ENCODE measurements around the gene RAB28. TPM values are rescaled to one million over a fixed set of nuclear protein-coding genes. Genes with fewer than 3 reads are reported as not detected.

Gene RAB28
- total RNA-seq, 2 experiments from 2014 or later, result 12.7 to 17.5 TPM

DNA sequence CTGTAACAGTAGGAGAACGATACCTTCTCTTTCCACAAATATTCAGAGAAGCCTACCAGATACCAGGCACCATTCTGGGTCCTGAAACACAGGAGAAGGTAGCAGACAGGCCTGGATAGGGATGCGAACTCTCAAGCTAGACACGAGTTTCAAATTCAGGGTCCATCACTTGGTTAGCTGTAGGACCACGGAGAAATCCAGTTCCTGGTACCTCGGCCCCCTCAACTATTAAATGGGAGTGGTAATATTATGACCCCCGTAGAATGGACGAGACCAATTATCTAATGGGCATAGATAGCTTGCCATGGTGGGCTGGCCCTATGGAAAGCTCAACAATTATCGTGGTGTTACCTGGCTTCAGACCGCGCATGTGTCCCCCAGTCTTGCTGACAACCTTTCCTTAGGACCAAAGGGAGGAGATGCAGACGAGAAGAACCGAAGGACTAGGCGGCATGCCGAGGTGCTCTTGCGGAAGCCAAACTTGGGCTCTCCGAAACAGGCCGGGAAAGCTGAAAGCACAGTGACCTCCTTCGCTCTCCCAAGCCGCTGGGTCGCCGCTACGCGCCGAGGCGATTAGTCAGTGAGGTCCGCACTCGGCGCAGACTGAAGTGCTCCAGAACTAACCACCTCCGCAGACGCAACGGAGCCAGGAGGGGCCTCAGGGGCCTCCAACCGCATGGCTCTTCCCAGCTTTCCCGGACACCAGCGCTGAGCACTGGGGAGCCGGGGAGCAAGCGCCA lies 40.5 kb upstream of the RAB28 start:
- no peak overlapping the region for H3K27ac Mint-ChIP-seq
- H3K4me1 Mint-ChIP-seq, result peaks cover 27% of the 10 kb centered on the region
- peaks cover 77% of the 10 kb centered on the region for H3K27me3 Mint-ChIP-seq
- ChIA-PET POLR2A (no interaction called here), CTCF (interaction anchor here (0.6 to 1.3 kb wide), 4 partner anchors 17 to 1932 kb away, joined by 3 to 4 read pairs (median 4); no protein-coding TSS in a partner anchor)
- H3K4me3 Mint-ChIP-seq, result no peak overlapping the region
- DNase-seq (peak; percentile 8), ATAC-seq (no peak)
- intact Hi-C loops (cut with DNase I, micrococcal nuclease), result no loop called here
- H3K36me3 Mint-ChIP-seq (ENCODE audit: low read depth), result peaks cover 14% of the 10 kb centered on the region
- peaks cover 9% of the 10 kb centered on the region for H3K9me3 Mint-ChIP-seq (ENCODE audit: low read depth)

DNA sequence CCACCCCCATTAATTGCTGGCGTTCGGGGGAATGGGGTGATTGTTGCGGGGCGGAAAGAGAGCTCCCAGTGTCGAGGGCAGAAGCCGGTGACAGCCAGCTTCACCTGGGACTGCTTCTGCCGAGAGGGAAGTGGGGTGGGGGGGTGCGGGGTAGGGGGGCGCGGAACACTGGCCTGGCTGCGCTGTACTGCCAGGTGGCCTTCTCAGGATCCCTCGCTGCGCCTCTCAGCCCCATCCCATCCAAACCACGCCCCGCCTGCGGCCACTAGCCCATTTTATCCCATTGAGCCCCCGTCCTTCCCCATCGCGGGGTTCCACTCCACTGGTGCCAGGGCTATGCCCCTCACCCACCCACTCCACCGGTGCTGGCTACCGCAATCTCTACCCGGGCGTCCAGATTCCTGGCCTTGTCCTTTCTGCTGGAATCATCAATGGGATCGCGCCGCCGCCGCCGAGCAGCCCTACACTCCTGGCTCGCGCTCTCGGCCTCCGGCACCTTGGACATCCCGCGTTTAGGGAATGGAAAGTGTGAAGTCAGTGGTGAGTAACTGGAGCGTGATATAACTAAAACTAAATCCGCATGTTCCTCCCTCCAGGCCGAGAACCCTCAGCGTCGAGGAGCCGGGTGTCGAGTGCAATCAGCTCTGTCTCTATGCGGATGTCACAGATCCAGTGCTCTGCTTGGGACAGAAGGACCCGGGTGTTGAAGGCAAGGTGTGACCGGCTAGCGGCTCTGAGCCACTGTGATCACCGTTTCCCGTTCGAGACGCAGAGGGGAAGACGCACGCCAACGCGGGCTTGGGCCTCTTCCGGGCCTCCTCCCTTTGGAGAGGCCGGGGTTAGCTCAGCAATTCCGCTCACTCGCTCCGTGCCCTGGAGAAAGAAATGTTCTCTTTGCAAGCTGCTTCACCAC lies 39.7 kb upstream of the RAB28 start:
- DNase-seq (no peak), ATAC-seq (no peak)
- Mint-ChIP-seq H3K27ac (no peak overlapping the region), H3K27me3 (peaks cover 72% of the 10 kb centered on the region), H3K4me1 (peaks cover 20% of the 10 kb centered on the region), H3K4me3 (no peak overlapping the region), H3K36me3 (ENCODE audit: low read depth) (peaks cover 12% of the 10 kb centered on the region), H3K9me3 (ENCODE audit: low read depth) (peaks cover 8% of the 10 kb centered on the region)
- POLR2A ChIA-PET, result no interaction called here
- intact Hi-C loops (cut with DNase I, micrococcal nuclease), result no loop called here
- CTCF ChIA-PET, result interaction anchor here (1.0 to 1.3 kb wide), 3 partner anchors 17 to 24 kb away, joined by 3 to 4 read pairs (median 4); no protein-coding TSS in a partner anchor

- H3K4me3 Mint-ChIP-seq, result no peak overlapping the region
- H3K4me1 Mint-ChIP-seq, result peaks cover 12% of the 10 kb centered on the region
- ATAC-seq, result peak; percentile 27
- peaks cover 10% of the 10 kb centered on the region for H3K36me3 Mint-ChIP-seq (ENCODE audit: low read depth)
- intact Hi-C loops (cut with DNase I, micrococcal nuclease), result no loop called here
- ChIA-PET POLR2A (no interaction called here), CTCF (no interaction called here)
- H3K27ac Mint-ChIP-seq, result no peak overlapping the region
- peaks cover 66% of the 10 kb centered on the region for H3K27me3 Mint-ChIP-seq
- peaks cover 5% of the 10 kb centered on the region for H3K9me3 Mint-ChIP-seq (ENCODE audit: low read depth)
- no peak for DNase-seq
Measured at GRCh38 chr4:13523105-13523477, 39.0 kb upstream of the RAB28 start.

GRCh38 chr4:13522282-13523104 lies 38.4 kb upstream of the RAB28 start:
- H3K4me3 Mint-ChIP-seq, result no peak overlapping the region
- no peak overlapping the region for H3K27ac Mint-ChIP-seq
- ChIA-PET CTCF (interaction anchor here (0.6 to 1.6 kb wide), 7 partner anchors 8 to 816 kb away, joined by 3 to 6 read pairs (median 4); no protein-coding TSS in a partner anchor), POLR2A (no interaction called here)
- peaks cover 64% of the 10 kb centered on the region for H3K27me3 Mint-ChIP-seq
- DNase-seq (peak; percentile 53), ATAC-seq (peak; percentile 61)
- H3K36me3 Mint-ChIP-seq (ENCODE audit: low read depth), result peaks cover 10% of the 10 kb centered on the region
- H3K4me1 Mint-ChIP-seq, result peaks cover 11% of the 10 kb centered on the region
- intact Hi-C loops (cut with DNase I, micrococcal nuclease), result no loop called here
- H3K9me3 Mint-ChIP-seq (ENCODE audit: low read depth), result peaks cover 5% of the 10 kb centered on the region

DNA sequence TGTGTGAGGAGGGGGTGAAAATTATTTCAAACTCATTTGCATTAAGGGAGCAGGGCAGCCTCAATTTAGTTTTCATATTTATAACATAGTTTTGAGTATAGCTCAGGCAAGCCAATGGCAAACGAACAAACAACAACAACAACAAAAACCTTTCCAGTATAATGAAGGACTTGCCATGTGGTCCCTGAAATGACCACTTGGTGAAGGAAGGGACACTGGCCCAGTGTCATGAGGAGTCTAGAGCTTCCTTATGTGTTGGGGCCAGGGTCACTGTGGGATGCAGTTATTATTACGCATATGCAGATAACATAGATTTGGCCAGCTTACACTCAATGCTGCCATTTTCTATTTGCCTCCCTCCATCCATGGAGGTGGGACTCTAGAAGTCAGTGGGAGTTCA lies 36.9 kb upstream of the RAB28 start:
- no peak for ATAC-seq
- no peak for DNase-seq
- Mint-ChIP-seq H3K4me1 (peaks cover 8% of the 10 kb centered on the region), H3K36me3 (ENCODE audit: low read depth) (peaks cover 10% of the 10 kb centered on the region), H3K27me3 (peaks cover 52% of the 10 kb centered on the region), H3K4me3 (no peak overlapping the region), H3K9me3 (ENCODE audit: low read depth) (peaks cover 5% of the 10 kb centered on the region), H3K27ac (no peak overlapping the region)
- ChIA-PET POLR2A (interaction anchor here (0.6 kb wide), 1 partner anchor 296 kb away, joined by 5 read pairs; no protein-coding TSS in a partner anchor), CTCF (interaction anchor here (1.0 to 1.6 kb wide), 7 partner anchors 9 to 48 kb away, joined by 3 to 6 read pairs (median 4); no protein-coding TSS in a partner anchor)
- intact Hi-C loops (cut with DNase I, micrococcal nuclease), result no loop called here

- Mint-ChIP-seq H3K9me3 (ENCODE audit: low read depth) (no peaks in the 10 kb centered on the region), H3K4me3 (no peak overlapping the region), H3K27me3 (peaks cover 38% of the 10 kb centered on the region), H3K4me1 (no peaks in the 10 kb centered on the region), H3K36me3 (ENCODE audit: low read depth) (no peaks in the 10 kb centered on the region), H3K27ac (no peak overlapping the region)
- DNase-seq (no peak), ATAC-seq (no peak)
- POLR2A ChIA-PET, result no interaction called here
- intact Hi-C loops (cut with DNase I, micrococcal nuclease), result no loop called here
- CTCF ChIA-PET, result interaction anchor here (1.5 kb wide), 1 partner anchor 26 kb away, joined by 4 read pairs; no protein-coding TSS in a partner anchor
Measured at GRCh38 chr4:13516315-13516860, 32.2 kb upstream of the RAB28 start.

- H3K36me3 Mint-ChIP-seq (ENCODE audit: low read depth), result no peaks in the 10 kb centered on the region
- H3K4me1 Mint-ChIP-seq, result no peaks in the 10 kb centered on the region
- ATAC-seq (no peak), DNase-seq (no peak)
- CTCF ChIA-PET, result interaction anchor here (0.7 to 1.0 kb wide), 2 partner anchors 28 to 559 kb away, joined by 3 read pairs; no protein-coding TSS in a partner anchor
- H3K4me3 Mint-ChIP-seq, result no peak overlapping the region
- H3K9me3 Mint-ChIP-seq (ENCODE audit: low read depth), result no peaks in the 10 kb centered on the region
- POLR2A ChIA-PET, result no interaction called here
- intact Hi-C loops (cut with DNase I, micrococcal nuclease), result no loop called here
- no peak overlapping the region for H3K27ac Mint-ChIP-seq
- H3K27me3 Mint-ChIP-seq, result peaks cover 35% of the 10 kb centered on the region
Measured at GRCh38 chr4:13515268-13515667, 31.1 kb upstream of the RAB28 start.

GRCh38 chr4:13514722-13515121 lies 30.6 kb upstream of the RAB28 start:
- H3K9me3 Mint-ChIP-seq (ENCODE audit: low read depth), result no peaks in the 10 kb centered on the region
- ATAC-seq (no peak), DNase-seq (no peak)
- H3K27me3 Mint-ChIP-seq, result peaks cover 33% of the 10 kb centered on the region
- intact Hi-C loops (cut with DNase I, micrococcal nuclease), result no loop called here
- ChIA-PET CTCF (interaction anchor here (0.6 to 1.0 kb wide), 2 partner anchors 559 to 788 kb away, joined by 3 read pairs; no protein-coding TSS in a partner anchor), POLR2A (no interaction called here)
- no peaks in the 10 kb centered on the region for H3K36me3 Mint-ChIP-seq (ENCODE audit: low read depth)
- H3K4me3 Mint-ChIP-seq, result no peak overlapping the region
- H3K27ac Mint-ChIP-seq, result no peak overlapping the region
- no peaks in the 10 kb centered on the region for H3K4me1 Mint-ChIP-seq

DNA sequence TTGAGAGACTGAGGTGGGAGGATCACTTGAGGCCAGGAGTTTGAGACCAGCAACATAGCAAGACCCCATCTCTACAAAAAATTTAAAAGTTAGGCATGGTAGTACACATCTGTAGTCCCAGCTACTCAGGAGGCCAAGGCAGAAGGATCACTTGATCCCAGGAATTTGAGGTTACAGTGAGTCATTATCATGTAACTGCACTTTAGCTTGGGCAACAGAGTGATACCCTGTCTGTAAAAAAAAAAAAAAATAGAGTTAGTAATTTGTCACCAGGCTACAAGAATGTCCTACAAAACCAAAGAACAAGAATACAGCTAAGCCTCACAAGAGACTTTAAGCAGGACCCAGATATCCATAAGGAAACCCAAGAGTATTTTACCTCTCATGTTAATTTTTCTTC lies 27.0 kb upstream of the RAB28 start:
- CTCF ChIA-PET, result interaction anchor here (0.6 kb wide), 1 partner anchor 20 kb away, joined by 3 read pairs; no protein-coding TSS in a partner anchor
- no peak for ATAC-seq
- no peak overlapping the region for H3K4me3 Mint-ChIP-seq
- H3K27me3 Mint-ChIP-seq, result peaks cover 32% of the 10 kb centered on the region
- POLR2A ChIA-PET, result interaction anchor here (0.7 kb wide), 1 partner anchor 1343 kb away, joined by 3 read pairs; no protein-coding TSS in a partner anchor
- no peaks in the 10 kb centered on the region for H3K4me1 Mint-ChIP-seq
- H3K9me3 Mint-ChIP-seq (ENCODE audit: low read depth), result no peaks in the 10 kb centered on the region
- H3K36me3 Mint-ChIP-seq (ENCODE audit: low read depth), result no peaks in the 10 kb centered on the region
- H3K27ac Mint-ChIP-seq, result no peak overlapping the region
- intact Hi-C loops (cut with DNase I, micrococcal nuclease), result no loop called here
- no peak for DNase-seq

DNA sequence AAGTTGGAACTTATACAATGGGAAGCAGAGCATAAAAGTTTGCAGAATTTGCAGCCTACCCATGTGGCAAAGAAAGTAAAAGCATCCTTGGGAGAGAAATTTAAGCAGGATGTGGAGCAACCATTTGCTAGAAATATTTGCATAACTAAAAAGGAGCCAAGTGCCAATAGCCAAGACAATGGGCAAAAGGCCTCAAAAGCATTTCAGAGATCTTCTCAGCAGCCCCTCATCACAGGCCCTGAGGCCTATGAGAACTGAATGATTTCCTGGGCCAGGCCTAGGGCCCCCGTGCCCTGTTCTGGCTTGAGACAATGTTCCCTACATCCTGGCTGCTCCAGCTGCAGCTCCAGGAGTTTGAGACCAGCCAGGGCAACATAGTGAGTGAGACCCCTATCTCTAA lies 25.3 kb upstream of the RAB28 start:
- H3K27ac Mint-ChIP-seq, result no peak overlapping the region
- no peaks in the 10 kb centered on the region for H3K4me1 Mint-ChIP-seq
- ChIA-PET CTCF (no interaction called here), POLR2A (no interaction called here)
- no peak for DNase-seq
- no peak overlapping the region for H3K4me3 Mint-ChIP-seq
- intact Hi-C loops (cut with DNase I, micrococcal nuclease), result no loop called here
- H3K9me3 Mint-ChIP-seq (ENCODE audit: low read depth), result no peaks in the 10 kb centered on the region
- no peaks in the 10 kb centered on the region for H3K36me3 Mint-ChIP-seq (ENCODE audit: low read depth)
- peaks cover 28% of the 10 kb centered on the region for H3K27me3 Mint-ChIP-seq
- no peak for ATAC-seq

DNA sequence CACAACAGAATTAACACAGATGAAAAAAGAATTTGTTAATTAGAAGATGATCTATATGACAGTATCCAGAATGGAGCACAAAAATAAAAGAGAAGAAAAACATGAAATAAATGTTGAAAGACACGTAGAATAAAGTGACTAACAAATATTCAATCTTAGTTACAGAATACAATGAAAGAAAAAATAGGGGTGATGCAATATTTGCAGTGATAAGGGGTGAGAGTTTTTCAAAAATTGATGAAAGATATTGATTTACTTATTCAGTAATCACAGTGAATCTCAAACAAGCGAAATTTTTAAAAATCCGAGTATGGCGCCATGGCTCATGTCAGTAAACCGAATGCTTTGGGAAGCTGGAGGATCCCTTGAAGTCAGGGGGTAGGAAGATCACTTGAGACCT lies 20.2 kb upstream of the RAB28 start:
- POLR2A ChIA-PET, result no interaction called here
- Mint-ChIP-seq H3K27ac (no peak overlapping the region), H3K9me3 (ENCODE audit: low read depth) (no peaks in the 10 kb centered on the region), H3K4me3 (no peak overlapping the region), H3K36me3 (ENCODE audit: low read depth) (no peaks in the 10 kb centered on the region), H3K4me1 (no peaks in the 10 kb centered on the region), H3K27me3 (peaks cover 21% of the 10 kb centered on the region)
- intact Hi-C loops (cut with DNase I, micrococcal nuclease), result no loop called here
- ATAC-seq (no peak), DNase-seq (no peak)
- CTCF ChIA-PET, result no interaction called here

All from activated CD4-positive, alpha-beta T cell treated with anti-CD3 and anti-CD28 coated beads for 36 hours (primary cell).